Measurements from ENCODE around the gene LRRC8D. TPM values are rescaled to one million over a fixed set of nuclear protein-coding genes. Genes with fewer than 3 reads are reported as not detected.

LRRC8D gene
- total and polyA plus RNA-seq, 2 donors from 2014 or later = 16.3 to 36.6 TPM

DNA sequence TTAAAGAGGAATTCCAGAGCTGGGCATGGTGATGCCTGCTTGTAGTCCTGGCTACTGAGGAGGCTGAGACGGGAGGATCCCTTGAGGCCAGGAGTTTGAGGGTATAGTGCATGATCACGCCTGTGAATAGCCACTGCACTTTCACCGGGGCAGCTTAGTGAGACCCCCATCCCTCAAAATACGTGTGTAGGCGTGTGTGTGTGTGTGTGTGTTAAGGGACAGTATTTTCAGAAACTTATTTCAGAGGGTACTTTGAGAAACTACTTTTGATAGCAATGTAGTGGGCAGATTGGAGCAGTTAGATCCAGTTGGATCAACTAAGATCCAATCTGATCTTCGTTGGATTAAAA lies 62.2 kb downstream of the LRRC8D start:
- Histone ChIP-seq H3K9ac (ENCODE audit: low read length in 3 of 3) (no peak overlapping the region), H3K27me3 (ENCODE audit: control insufficient read depth, insufficient read depth, low read length) (no peaks in the 10 kb centered on the region), H3K9me3 (ENCODE audit: control insufficient read depth in 2 of 3, insufficient read depth in 1 of 3, low read length in 3 of 3) (no peaks in the 10 kb centered on the region), H3K4me3 (ENCODE audit: low read length in 3 of 3) (no peak overlapping the region), H3K4me1 (ENCODE audit: control insufficient read depth in 2 of 3, insufficient read depth in 2 of 3, low read depth in 1 of 3, low read length in 3 of 3) (no peaks in the 10 kb centered on the region), H3K36me3 (ENCODE audit: control insufficient read depth in 2 of 3, insufficient read depth in 3 of 3, low read length in 3 of 3) (peaks cover 0 to 2% (median 0%) of the 10 kb centered on the region in 3 donors), H3K27ac (ENCODE audit: low read depth in 2 of 2, low read length in 2 of 2) (no peak overlapping the region)
- FAIRE-seq (no peak), DNase-seq (no peak)
- intact Hi-C loops (cut with DNase I) = no loop called here
- TF ChIP-seq, protein P1, sequence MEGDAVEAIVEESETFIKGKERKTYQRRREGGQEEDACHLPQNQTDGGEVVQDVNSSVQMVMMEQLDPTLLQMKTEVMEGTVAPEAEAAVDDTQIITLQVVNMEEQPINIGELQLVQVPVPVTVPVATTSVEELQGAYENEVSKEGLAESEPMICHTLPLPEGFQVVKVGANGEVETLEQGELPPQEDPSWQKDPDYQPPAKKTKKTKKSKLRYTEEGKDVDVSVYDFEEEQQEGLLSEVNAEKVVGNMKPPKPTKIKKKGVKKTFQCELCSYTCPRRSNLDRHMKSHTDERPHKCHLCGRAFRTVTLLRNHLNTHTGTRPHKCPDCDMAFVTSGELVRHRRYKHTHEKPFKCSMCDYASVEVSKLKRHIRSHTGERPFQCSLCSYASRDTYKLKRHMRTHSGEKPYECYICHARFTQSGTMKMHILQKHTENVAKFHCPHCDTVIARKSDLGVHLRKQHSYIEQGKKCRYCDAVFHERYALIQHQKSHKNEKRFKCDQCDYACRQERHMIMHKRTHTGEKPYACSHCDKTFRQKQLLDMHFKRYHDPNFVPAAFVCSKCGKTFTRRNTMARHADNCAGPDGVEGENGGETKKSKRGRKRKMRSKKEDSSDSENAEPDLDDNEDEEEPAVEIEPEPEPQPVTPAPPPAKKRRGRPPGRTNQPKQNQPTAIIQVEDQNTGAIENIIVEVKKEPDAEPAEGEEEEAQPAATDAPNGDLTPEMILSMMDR (IDR thresholded peaks at IDR 0.05; ENCODE audit: borderline replicate concordance, extremely low read depth, insufficient read depth) = no peak

DNA sequence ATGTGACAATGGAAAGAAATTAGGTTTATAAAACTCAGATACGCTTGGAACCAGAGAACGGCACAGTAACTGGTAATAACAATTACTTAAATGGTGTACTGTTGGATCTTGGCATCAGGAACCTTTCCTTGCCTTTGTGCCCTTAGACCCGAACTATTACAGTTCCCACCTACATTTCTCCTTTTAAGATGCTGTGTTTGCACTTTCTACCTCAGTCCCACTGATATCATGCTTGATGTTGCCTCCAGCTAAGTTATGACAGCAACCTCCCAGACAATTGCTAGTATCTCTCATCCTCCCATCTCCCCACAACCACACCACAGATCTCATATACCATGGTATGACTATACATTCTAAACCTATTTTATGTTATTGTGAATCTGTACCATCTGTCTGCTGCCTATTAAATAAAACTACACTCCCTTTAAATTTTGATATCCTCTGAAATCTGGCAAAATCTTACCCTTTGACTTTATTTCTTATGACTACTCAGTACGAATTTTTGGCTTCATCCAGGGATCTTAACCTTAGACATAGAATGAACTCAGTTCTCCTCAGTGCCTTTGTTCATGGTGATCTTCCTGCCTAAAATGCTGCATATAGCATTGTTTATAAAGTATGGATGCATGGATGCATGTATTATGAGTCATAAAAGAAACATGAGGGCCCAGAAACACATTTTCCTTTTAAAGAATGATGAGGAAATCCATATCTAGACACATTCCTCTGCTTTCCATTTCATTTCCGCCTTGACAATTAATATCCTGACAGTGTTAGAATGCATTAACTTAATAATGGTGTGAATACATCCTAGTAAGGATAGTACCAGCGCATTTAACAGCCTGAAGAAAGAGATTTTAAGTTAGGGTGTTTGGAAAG lies 64.1 kb downstream of the LRRC8D start:
- intact Hi-C loops (cut with DNase I) = no loop called here
- no peaks in the 10 kb centered on the region for H3K4me1 ChIP-seq (ENCODE audit: control insufficient read depth in 2 of 3, insufficient read depth in 2 of 3, low read depth in 1 of 3, low read length in 3 of 3)
- H3K9ac ChIP-seq (ENCODE audit: low read length in 3 of 3) = no peak overlapping the region
- FAIRE-seq (no peak), DNase-seq (no peak)
- H3K36me3 ChIP-seq (ENCODE audit: control insufficient read depth in 2 of 3, insufficient read depth in 3 of 3, low read length in 3 of 3) = peaks cover 0 to 2% (median 0%) of the 10 kb centered on the region in 3 donors
- H3K9me3 ChIP-seq (ENCODE audit: control insufficient read depth in 2 of 3, insufficient read depth in 1 of 3, low read length in 3 of 3) = no peaks in the 10 kb centered on the region
- H3K4me3 ChIP-seq (ENCODE audit: low read length in 3 of 3) = no peak overlapping the region
- H3K27ac ChIP-seq (ENCODE audit: low read depth in 2 of 2, low read length in 2 of 2) = no peak overlapping the region
- TF ChIP-seq, protein P1 (IDR thresholded peaks at IDR 0.05; ENCODE audit: borderline replicate concordance, extremely low read depth, insufficient read depth) = no peak
- H3K27me3 ChIP-seq (ENCODE audit: control insufficient read depth, insufficient read depth, low read length) = no peaks in the 10 kb centered on the region

DNA sequence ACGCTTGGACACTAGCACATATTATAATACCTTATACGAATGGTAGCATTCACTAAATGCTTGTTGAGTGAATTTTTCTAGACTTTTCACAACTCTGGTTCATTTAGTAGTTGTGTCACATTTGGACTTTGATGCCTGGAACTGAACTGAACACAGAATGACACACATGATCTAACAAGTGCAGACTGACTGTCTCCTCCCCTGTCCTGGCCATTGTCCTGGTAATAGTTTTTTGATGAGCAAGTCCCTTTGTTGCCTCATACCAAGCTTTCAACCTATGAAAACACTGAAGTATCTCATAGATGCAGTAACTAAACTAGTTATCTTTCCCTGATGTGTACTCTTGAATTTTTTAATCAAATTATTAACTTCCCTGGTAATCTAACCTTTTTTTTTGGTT lies 66.4 kb downstream of the LRRC8D start:
- intact Hi-C loops (cut with DNase I) = no loop called here
- peaks cover 0 to 6% (median 0%) of the 10 kb centered on the region in 3 donors for H3K4me1 ChIP-seq (ENCODE audit: control insufficient read depth in 2 of 3, insufficient read depth in 2 of 3, low read depth in 1 of 3, low read length in 3 of 3)
- DNase-seq = no peak
- no peak overlapping the region for H3K27ac ChIP-seq (ENCODE audit: low read depth in 2 of 2, low read length in 2 of 2)
- no peak overlapping the region for H3K9ac ChIP-seq (ENCODE audit: low read length in 3 of 3)
- TF ChIP-seq, protein P1 (IDR thresholded peaks at IDR 0.05; ENCODE audit: borderline replicate concordance, extremely low read depth, insufficient read depth) = no peak
- no peak overlapping the region for H3K4me3 ChIP-seq (ENCODE audit: low read length in 3 of 3)
- FAIRE-seq = no peak
- no peaks in the 10 kb centered on the region for H3K36me3 ChIP-seq (ENCODE audit: control insufficient read depth in 2 of 3, insufficient read depth in 3 of 3, low read length in 3 of 3)
- no peaks in the 10 kb centered on the region for H3K27me3 ChIP-seq (ENCODE audit: control insufficient read depth, insufficient read depth, low read length)
- H3K9me3 ChIP-seq (ENCODE audit: control insufficient read depth in 2 of 3, insufficient read depth in 1 of 3, low read length in 3 of 3) = no peaks in the 10 kb centered on the region

Measured in kidney (tissue), 14 donors.